Natural killer cell (primary cell): ENCODE results near the gene CD200. TPM values are rescaled to one million over a fixed set of nuclear protein-coding genes. Genes with fewer than 3 reads are reported as not detected.

Experiments
- ATAC-seq, 3 donors: fragments of 150-1000 bp in 2 of 3; fragments of 200-7000 bp in 1 of 3; cut with Tn5 transposase; 1 replicate in 1 of 3; 2 replicates in 2 of 3; pipeline ENCODE4 v1.10.0; 2021; ENCODE audit warnings: mild to moderate bottlenecking in 2 of 3, moderate library complexity in 2 of 3
- DNase-seq, 2 donors: peaks; one replicate each; pipeline versions ENCODE4 v3.0.0 to v3.0.0-alpha.2; 2013 to 2021; ENCODE audit warnings: mixed read lengths in 1 of 2
- H3K27ac ChIP-seq: one replicate; pipeline ENCODE4 v1.5.1; 2013; ENCODE audit warnings: mild to moderate bottlenecking, low read length
- H3K27me3 ChIP-seq: one replicate; pipeline ENCODE4 v1.6.1; 2013; ENCODE audit warnings: low read length; ENCODE audit not compliant: control insufficient read depth, insufficient read depth
- H3K36me3 ChIP-seq: one replicate; pipeline ENCODE4 v1.6.1; 2013; ENCODE audit warnings: low read length; ENCODE audit not compliant: control insufficient read depth, insufficient read depth
- H3K4me1 ChIP-seq: one replicate; pipeline ENCODE4 v1.6.1; 2013; ENCODE audit warnings: low read length; ENCODE audit not compliant: control insufficient read depth, insufficient read depth
- H3K4me3 ChIP-seq: one replicate; pipeline ENCODE4 v1.5.1; 2013; ENCODE audit warnings: low read length
- H3K9me3 ChIP-seq: one replicate; pipeline ENCODE4 v1.6.1; 2013; ENCODE audit warnings: low read length; ENCODE audit not compliant: control insufficient read depth, insufficient read depth
- H3K27ac Mint-ChIP-seq, 2 donors: one replicate each; pipeline ENCODE4 v1.8.0; 2022; ENCODE audit warnings: mild to moderate bottlenecking in 2 of 2, mixed read lengths in 2 of 2, moderate library complexity in 1 of 2
- H3K27me3 Mint-ChIP-seq, 2 donors: one replicate each; pipeline ENCODE4 v1.8.0; 2022; ENCODE audit warnings: low read depth in 2 of 2, mixed read lengths in 2 of 2
- H3K36me3 Mint-ChIP-seq: one replicate; pipeline ENCODE4 v1.8.0; 2022; ENCODE audit warnings: mixed read lengths
- H3K4me1 Mint-ChIP-seq, 2 donors: one replicate each; pipeline ENCODE4 v1.8.0; 2022; ENCODE audit warnings: mixed read lengths in 2 of 2
- H3K4me3 Mint-ChIP-seq: one replicate; pipeline ENCODE4 v1.8.0; 2022; ENCODE audit warnings: mild to moderate bottlenecking, moderate library complexity, mixed read lengths
- H3K9me3 Mint-ChIP-seq, 2 donors: one replicate each; pipeline ENCODE4 v1.8.0; 2022; ENCODE audit warnings: mixed read lengths in 2 of 2
- WGBS: methylation state at CpG from one replicate; pipeline ENCODE4 v1.1.7; 2013; ENCODE audit warnings: missing lambda C conversion rate; ENCODE audit not compliant: insufficient coverage; 5-methylcytosine and 5-hydroxymethylcytosine counted together
- intact Hi-C: fragments of 100-400 bp; cut with micrococcal nuclease; formaldehyde crosslinking; loops from one replicate; pipeline ENCODE4 v1.14.2; 2022
- total RNA-seq, 4 donors: library from RNA; stranded (reverse); fragments of 120-200 nt in 1 of 4; gene quantifications; one replicate each; pipeline versions ENCODE4 v1.2.3 to v1.2.4, GENCODE V29; 2013 to 2022
- TF ChIP-seq, protein P1 (sequence below): fragments of 200-600 bp; IDR thresholded peaks from one replicate; pipeline ENCODE4 v1.8.0; 2022; ENCODE audit warnings: antibody characterized with exemption

The CD200 gene
- total RNA-seq, 3 donors from 2014 or later (not counting 1 experiment from before 2014, with no cell fraction given): 0.35 TPM; not detected in 2

DNA sequence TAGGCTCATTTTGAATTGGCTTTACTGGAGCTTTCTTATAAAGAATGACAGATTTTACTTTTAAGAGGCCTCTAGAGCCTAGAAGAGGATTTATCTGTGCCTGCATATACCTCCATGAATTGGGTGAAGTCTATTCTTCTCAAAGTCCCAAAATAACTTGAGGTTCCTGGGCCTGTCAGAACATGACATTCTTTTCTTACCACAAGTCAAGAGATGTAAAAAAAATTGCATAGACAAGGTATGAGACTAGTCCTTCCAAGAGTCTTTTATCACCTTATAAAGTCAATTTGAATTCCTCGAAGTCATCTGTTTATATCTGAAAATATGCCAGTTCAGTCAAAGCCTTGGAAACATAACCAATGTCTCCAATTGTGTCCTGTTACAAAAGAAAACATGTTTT is 17.2 kb upstream of the CD200 start:
- no peak for ATAC-seq
- H3K4me3 ChIP-seq: no peak overlapping the region
- no peaks in the 10 kb centered on the region for H3K4me1 ChIP-seq
- intact Hi-C loops: no loop called here
- TF ChIP-seq, protein P1, sequence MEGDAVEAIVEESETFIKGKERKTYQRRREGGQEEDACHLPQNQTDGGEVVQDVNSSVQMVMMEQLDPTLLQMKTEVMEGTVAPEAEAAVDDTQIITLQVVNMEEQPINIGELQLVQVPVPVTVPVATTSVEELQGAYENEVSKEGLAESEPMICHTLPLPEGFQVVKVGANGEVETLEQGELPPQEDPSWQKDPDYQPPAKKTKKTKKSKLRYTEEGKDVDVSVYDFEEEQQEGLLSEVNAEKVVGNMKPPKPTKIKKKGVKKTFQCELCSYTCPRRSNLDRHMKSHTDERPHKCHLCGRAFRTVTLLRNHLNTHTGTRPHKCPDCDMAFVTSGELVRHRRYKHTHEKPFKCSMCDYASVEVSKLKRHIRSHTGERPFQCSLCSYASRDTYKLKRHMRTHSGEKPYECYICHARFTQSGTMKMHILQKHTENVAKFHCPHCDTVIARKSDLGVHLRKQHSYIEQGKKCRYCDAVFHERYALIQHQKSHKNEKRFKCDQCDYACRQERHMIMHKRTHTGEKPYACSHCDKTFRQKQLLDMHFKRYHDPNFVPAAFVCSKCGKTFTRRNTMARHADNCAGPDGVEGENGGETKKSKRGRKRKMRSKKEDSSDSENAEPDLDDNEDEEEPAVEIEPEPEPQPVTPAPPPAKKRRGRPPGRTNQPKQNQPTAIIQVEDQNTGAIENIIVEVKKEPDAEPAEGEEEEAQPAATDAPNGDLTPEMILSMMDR: no peak
- 36% methylated on average over 1 of the region's 1 CpG for WGBS
- Mint-ChIP-seq H3K4me1 (no peaks in the 10 kb centered on the region), H3K27ac (no peak overlapping the region), H3K4me3 (no peak overlapping the region), H3K9me3 (no peaks in the 10 kb centered on the region), H3K27me3 (peaks cover 0 to 16% of the 10 kb centered on the region in 2 donors), H3K36me3 (no peaks in the 10 kb centered on the region)
- DNase-seq: no peak
- H3K36me3 ChIP-seq: no peaks in the 10 kb centered on the region
- H3K9me3 ChIP-seq: no peaks in the 10 kb centered on the region
- H3K27me3 ChIP-seq: no peaks in the 10 kb centered on the region
- no peak overlapping the region for H3K27ac ChIP-seq

DNA sequence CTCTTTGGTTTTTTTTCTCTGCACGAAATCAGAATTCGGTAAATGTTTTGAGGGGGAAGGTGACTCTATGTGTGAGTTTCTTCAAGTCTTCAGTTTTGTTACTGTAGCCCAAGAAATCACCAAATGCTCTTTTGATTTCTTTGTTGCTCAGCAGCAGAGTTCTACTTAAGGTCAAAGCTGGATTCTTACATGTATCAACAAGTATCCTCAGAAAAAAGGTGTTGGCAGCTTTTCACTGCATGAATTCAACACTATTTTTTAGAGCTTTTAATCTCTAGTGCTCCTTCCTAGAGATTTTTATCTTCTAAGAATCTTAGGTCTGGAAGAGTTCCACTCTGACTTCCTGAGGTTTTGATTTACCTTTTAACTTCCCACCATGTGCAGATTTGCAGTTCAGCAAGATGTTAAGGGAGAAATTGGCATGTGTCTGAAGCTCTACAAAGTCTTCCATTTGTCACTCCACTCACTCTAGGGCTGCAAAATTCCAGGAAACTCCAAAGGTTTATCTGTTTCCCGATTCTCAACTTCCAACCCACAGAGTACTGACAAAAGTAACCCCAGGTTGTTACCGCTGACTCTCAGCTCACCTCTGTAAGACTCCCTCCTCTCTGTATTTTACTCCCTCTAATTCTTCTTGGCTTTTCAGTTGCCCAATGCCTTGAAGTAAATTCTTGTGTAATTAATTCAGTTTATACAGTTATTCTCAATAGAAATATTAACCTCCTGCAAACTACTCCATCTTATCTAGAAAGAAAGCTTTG is 13.3 kb upstream of the CD200 start:
- WGBS: 95% methylated on average over 3 of the region's 4 CpGs
- H3K27ac ChIP-seq: no peak overlapping the region
- ATAC-seq (no peak), DNase-seq (no peak)
- no peaks in the 10 kb centered on the region for H3K4me1 ChIP-seq
- no peaks in the 10 kb centered on the region for H3K36me3 ChIP-seq
- Mint-ChIP-seq H3K9me3 (no peaks in the 10 kb centered on the region), H3K27ac (no peak overlapping the region), H3K4me1 (no peaks in the 10 kb centered on the region), H3K27me3 (peaks cover 12 to 16% of the 10 kb centered on the region in 2 donors), H3K36me3 (no peaks in the 10 kb centered on the region), H3K4me3 (no peak overlapping the region)
- intact Hi-C loops: no loop called here
- no peaks in the 10 kb centered on the region for H3K9me3 ChIP-seq
- peaks cover 2% of the 10 kb centered on the region for H3K27me3 ChIP-seq
- TF ChIP-seq, protein P1: no peak
- H3K4me3 ChIP-seq: no peak overlapping the region

DNA sequence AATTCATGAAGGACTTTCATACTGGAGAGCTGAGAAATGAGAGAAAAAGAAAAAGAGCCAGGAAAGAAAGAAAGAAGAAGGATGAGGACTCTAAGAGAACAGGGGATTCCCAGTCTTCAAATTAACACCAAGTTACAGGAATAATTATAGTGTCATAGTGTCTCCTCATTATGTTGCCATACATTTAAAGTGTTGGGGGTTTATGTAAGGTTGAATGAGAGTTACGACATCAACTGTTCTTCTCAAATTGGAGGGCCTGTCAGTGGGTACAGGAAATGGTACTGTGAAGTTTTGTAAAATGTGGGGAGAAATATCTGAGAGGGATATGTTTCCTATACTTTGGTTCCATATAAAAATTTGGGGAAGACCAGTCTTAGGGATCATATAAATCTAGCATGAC is 12.3 kb upstream of the CD200 start:
- Mint-ChIP-seq H3K36me3 (no peaks in the 10 kb centered on the region), H3K4me3 (no peak overlapping the region), H3K4me1 (no peaks in the 10 kb centered on the region), H3K9me3 (no peaks in the 10 kb centered on the region), H3K27ac (no peak overlapping the region), H3K27me3 (peaks cover 12% of the 10 kb centered on the region in 2 donors)
- TF ChIP-seq, protein P1: no peak
- WGBS: 80% methylated on average over 1 of the region's 1 CpG
- Histone ChIP-seq H3K9me3 (no peaks in the 10 kb centered on the region), H3K27ac (no peak overlapping the region), H3K36me3 (no peaks in the 10 kb centered on the region), H3K4me1 (no peaks in the 10 kb centered on the region), H3K4me3 (no peak overlapping the region), H3K27me3 (peaks cover 2% of the 10 kb centered on the region)
- intact Hi-C loops: no loop called here
- ATAC-seq (no peak), DNase-seq (no peak)
